ENCODE results near the gene CGA.
"Not testable (repeated sequence)": the region's sequence is repeated elsewhere in the genome, so short reads cannot be mapped to it uniquely, and the experiment has no call there.

Gene CGA

DNA sequence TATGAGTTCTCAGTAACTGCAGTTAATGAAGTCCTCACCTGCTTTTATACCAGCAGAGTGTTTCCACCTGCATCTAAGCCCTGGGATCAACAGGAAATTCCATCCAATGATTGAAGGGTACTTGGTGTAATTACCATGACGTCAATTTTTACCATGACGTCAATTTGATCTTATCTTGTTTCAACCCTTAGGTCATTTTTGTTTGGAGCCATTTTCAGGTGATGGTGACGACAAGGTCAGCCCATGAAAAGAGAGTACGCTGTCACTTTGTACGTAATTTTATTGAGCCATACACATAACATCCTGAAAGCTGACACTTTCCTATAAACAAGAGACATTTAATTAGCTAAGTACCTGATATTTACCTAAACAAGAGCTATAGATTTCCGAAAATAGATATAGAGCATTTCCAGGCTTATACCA is at the start of gene CGA:
Gene CGA (minus strand): TSS at position 20 of the 423 bp plus-strand sequence. CDS start 6,906 bp downstream, outside the sequence.
- DNase-seq = no peak

DNA sequence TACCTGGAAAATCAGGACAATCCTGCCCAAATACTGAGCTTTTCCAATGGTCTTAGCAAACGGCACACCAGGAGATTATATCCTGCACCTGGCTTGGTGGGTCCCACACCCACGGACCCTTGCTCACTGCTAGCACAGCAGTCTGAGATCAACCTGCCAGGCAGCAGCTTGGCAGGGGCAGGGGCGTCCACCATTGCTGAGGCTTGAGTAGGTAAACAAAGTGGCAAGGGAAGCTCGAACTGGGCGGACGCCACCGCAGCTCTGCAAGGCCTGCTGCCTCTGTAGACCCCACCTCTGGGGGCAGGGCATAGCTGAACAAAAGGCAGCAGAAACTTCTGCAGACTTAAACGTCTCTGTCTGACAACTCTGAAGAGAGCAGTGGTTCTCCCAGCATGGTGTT is 45.0 kb upstream of the CGA start:
- DNase-seq = not testable (repeated sequence)

GRCh38 chr6:87139236-87139635 is 44.3 kb upstream of the CGA start:
- DNase-seq = peak; percentile 70

- peak; percentile 27 for DNase-seq
Measured at GRCh38 chr6:87136963-87137362, 42.1 kb upstream of the CGA start.

DNA sequence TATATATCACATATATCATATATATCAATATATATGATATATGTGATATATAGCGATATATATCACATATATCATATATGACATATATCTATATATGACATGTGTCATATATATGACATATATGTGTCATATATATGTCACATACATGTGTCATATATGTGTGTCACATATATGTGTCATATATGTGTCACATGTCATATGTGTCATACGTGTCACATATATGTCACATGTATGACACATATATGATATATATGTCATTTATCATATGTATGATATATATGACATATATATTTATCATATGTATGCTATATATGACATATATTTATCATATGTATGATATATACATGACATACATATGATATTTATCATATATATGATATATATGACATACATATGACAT is 32.8 kb upstream of the CGA start:
- no peak for DNase-seq

DNA sequence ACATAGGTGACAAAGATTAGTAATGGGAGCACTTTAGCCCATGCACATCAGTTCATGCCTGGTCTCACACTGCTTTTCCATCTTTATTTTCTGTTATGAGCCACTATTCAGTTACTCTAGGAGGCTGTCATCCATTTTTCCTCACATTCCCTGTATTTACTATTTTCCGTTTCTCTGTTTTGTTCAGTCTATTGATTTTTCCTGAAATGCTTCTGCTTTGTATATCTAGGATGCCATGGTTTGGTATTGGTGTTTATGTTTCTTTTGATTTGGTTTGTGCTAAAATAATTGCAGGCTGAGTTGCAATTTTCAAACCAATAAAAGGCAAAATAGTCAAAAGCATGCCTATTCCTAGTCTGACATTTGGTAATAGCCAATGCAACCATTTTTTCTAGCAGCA is 31.6 kb upstream of the CGA start:
- no peak for DNase-seq

GRCh38 chr6:87124074-87124473 is 29.2 kb upstream of the CGA start:
- no peak for DNase-seq

DNA sequence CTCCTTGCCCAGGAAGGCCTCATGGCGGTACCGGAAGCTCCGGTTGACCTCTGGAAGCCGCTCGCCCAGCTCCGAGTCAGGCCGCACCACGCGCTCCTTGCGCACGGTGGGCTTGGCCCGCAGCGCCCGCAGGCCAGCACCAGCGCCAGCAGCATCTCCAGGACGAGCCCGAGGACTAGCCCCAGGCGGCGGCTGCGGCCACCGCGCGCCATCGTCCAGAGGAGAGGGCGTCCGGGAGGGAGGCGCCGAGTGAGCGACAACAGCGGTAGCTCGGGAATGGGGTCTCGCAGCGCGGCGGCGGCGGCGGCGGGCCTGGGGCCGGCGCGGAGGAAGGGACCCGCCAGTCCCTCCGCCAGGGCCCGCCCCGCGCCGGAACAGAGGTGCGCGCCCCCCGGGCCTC is 27.6 kb upstream of the CGA start:
- no peak for DNase-seq

DNA sequence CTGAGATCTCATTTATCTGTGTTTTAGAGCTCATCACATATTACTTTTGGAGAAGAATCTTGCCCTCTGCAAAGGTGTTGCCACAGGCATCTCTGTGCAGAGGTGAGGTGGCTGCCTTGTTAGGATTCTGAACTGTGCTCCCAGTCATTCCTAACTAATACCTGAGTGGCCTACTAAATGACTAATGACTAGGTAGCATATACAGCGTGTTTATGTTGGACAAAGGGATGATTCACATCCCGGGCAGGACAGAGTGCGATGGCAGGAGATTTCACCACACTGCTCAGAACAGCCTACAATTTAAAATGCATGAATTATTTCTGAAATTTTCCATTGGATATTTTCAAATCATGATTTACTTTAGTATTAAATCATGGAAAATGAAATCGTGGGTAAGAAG is 23.1 kb upstream of the CGA start:
- no peak for DNase-seq

- DNase-seq = no peak
Measured at GRCh38 chr6:87116922-87117321, 22.0 kb upstream of the CGA start.

DNA sequence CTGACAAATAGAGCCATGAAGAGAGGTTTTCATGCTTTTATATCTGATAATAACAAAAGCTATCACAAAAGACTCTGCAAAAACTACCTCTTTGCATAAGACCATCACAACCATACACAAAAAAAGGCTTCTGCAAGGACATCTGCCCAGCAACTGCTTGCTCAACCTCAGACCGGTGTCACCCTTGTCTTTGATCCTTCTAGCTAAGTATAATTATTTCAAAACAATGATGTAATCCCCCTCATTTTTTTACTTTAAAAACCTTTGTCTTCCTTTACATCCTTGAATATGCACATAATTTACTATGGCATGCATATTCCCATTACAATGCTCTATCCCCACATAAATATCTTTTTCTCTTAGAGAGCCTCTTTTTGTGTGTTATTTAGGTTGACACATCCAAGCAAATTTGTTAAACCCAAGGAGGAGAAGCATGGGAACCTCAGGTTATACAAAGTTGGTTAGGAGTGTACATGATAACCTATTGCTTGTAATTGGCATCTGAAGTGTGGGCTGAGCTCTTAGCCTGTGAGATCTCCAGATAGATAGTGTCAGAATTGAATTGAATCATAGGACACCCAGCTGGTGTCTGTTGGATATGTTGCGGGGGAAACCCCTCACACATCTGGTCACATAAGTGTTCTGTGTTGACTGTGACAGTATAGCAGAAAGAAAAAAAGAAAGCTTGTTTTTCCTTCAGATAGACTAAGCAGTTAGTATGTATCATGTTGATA is 20.7 kb upstream of the CGA start:
- no peak for DNase-seq

GRCh38 chr6:87110636-87111035 is 15.7 kb upstream of the CGA start:
- DNase-seq = peak; percentile 55

DNA sequence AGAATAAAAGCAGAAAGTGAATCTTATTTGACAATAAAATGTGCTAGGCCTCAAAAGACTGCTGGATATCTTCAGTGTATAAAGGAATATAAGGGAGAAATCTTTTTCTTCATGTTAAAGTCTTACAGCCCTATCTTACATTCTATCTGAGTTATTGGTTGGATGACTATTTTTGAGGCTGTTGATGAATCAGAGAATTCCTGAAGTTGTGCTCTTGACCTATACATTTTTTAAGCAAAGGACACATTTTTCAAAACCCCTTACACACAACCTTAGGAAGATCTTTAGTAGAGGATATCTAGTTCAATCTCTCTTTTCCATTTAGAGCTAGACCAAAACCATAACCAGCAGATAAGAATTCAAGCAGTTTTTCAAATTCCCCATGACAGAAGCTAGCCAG is 10.9 kb upstream of the CGA start:
- no peak for DNase-seq

- DNase-seq = no peak
Measured at GRCh38 chr6:87104667-87105066, 9.8 kb upstream of the CGA start.

GRCh38 chr6:87103977-87104601 is 9.2 kb upstream of the CGA start:
- DNase-seq = peak; percentile 26

- DNase-seq = peak; percentile 76
Measured at GRCh38 chr6:87102151-87102621, 7.3 kb upstream of the CGA start.

DNA sequence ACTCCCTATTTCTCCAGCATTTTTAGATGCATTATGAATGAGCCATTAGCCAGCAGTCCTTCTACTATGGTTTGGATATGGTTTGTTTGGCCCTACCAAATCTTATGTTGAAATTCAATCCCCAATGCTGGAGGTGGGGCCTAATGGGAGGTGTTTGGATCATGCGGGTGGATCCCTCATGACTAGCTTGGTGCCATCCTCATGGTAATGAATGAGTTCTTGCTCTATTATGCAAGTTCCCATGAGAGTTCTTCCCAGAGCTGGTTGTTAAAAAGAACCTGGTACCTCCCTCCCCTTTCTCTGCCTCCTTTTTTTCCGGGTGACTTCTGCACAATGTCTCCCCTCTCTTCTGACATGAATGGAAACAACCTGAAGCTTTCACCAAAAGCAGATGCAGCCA is 6.2 kb upstream of the CGA start:
- DNase-seq = no peak

- DNase-seq = no peak
Measured at GRCh38 chr6:87100216-87100615, 5.3 kb upstream of the CGA start.

- no peak for DNase-seq
Measured at GRCh38 chr6:87099472-87099871, 4.6 kb upstream of the CGA start.

DNA sequence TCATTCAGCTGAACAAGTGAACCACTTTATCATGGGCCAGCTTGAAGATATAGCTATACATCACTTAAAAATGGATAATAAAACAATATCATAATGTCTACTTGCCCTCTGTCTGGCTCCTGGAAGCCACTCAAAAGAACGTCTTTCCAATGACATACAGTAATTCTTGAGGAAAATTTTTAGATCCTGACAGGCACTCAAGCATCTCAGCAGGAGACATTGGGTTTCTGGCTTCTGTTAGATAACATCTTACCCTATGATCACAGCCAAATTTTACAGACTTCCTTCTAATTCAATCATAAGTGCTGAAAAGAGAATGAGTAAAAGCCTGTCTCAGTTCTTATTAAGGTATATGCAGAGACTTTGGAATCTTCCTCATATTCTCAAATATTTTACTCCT is 330 bp downstream of the CGA start:
- no peak for DNase-seq

GRCh38 chr6:87093651-87094050 is 1.3 kb downstream of the CGA start:
- DNase-seq = no peak

DNA sequence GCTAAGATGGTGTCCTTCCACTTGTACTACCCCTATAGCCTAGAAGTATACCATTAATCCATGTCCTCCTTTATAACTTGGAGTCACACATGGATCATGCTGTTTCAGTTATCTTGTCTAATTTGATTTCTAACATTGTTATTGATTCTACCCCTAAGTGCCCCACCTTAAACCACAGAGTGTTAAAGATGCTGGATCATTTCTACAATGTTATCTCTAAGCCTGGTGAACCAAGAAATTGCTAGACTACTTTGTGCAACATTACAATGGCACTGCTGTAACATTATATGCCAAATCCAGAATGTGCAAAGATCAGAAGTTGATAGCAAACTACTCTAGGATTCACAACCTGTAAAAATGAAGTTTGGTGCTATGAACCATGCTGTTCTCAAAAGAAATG is 1.7 kb downstream of the CGA start:
- DNase-seq = no peak

- no peak for DNase-seq
Measured at GRCh38 chr6:87092435-87092834, 2.5 kb downstream of the CGA start.

- no peak for DNase-seq
Measured at GRCh38 chr6:87089135-87089534, 5.8 kb downstream of the CGA start.

GRCh38 chr6:87088076-87088475 is 6.8 kb downstream of the CGA start:
- no peak for DNase-seq
